Caco-2 (cell line): ENCODE measurements around the gene TF. TPM values are rescaled to one million over a fixed set of nuclear protein-coding genes. Genes with fewer than 3 reads are reported as not detected.
A peak's percentile ranks its signal among the peaks of the same experiment; 100 is the strongest.

Experiments used
- BruUV-seq: library from RNA; stranded (reverse); fragments of 400-500 nt; replicated peaks from 2 replicates; lab custom pipeline; 2021; lab: Mats Ljungman, UMichigan
- CTCF ChIA-PET: fragments of 300-600 bp; sonication (Branson Sonifier 250); formaldehyde crosslinking; loops from one replicate; lab custom pipeline; 2022; ENCODE audit warnings: antibody characterized with exemption; lab: Charles Lee
- POLR2A ChIA-PET: fragments of 300-600 bp; sonication (Branson Sonifier 250); formaldehyde crosslinking; loops from one replicate; lab custom pipeline; 2022; ENCODE audit warnings: antibody characterized with exemption; lab: Charles Lee
- DNase-seq, 2 experiments: peaks; one replicate each; pipeline versions ENCODE4 v3.0.0 to v3.0.0-alpha.2; 2020 to 2022
- H3K27me3 ChIP-seq: replicated peaks from 2 replicates; pipeline ENCODE4 v1.6.0; 2011; ENCODE audit warnings: low read length; ENCODE audit not compliant: control insufficient read depth, insufficient read depth
- H3K36me3 ChIP-seq: 2 replicates; pipeline ENCODE4 v1.5.1; 2011; ENCODE audit warnings: low read length; ENCODE audit not compliant: control insufficient read depth, insufficient read depth
- H3K4me1 ChIP-seq: fragments of 250-450 bp; sonication (Bioruptor Pico); 2 replicates; pipeline ENCODE4 v1.5.1; 2020; ENCODE audit warnings: mild to moderate bottlenecking
- H3K4me3 ChIP-seq: 2 replicates; pipeline ENCODE4 v1.5.1; 2011; ENCODE audit warnings: low read depth, mild to moderate bottlenecking, control low read depth, low read length
- H3K9me3 ChIP-seq: fragments of 250-450 bp; sonication (Bioruptor Pico); 2 replicates; pipeline ENCODE4 v1.5.1; 2020; ENCODE audit warnings: mild to moderate bottlenecking, moderate library complexity
- H3K27ac Mint-ChIP-seq: one replicate; pipeline ENCODE4 v1.8.0; 2022; ENCODE audit warnings: mixed read lengths; ENCODE audit not compliant: unreplicated experiment
- H3K27me3 Mint-ChIP-seq: one replicate; pipeline ENCODE4 v1.8.0; 2022; ENCODE audit warnings: mixed read lengths; ENCODE audit not compliant: insufficient read depth, unreplicated experiment
- H3K36me3 Mint-ChIP-seq: one replicate; pipeline ENCODE4 v1.8.0; 2022; ENCODE audit warnings: mild to moderate bottlenecking, mixed read lengths; ENCODE audit not compliant: insufficient read depth, unreplicated experiment
- H3K4me1 Mint-ChIP-seq: one replicate; pipeline ENCODE4 v1.8.0; 2022; ENCODE audit warnings: low read depth, mixed read lengths; ENCODE audit not compliant: unreplicated experiment
- H3K4me3 Mint-ChIP-seq: one replicate; pipeline ENCODE4 v1.8.0; 2022; ENCODE audit warnings: mild to moderate bottlenecking, moderate library complexity, mixed read lengths; ENCODE audit not compliant: unreplicated experiment
- H3K9me3 Mint-ChIP-seq: one replicate; pipeline ENCODE4 v1.8.0; 2022; ENCODE audit warnings: mixed read lengths; ENCODE audit not compliant: unreplicated experiment
- intact Hi-C: fragments of 100-400 bp; cut with micrococcal nuclease; formaldehyde crosslinking; loops from one replicate; pipeline ENCODE4 v1.10.0; 2022; ENCODE audit not compliant: unreplicated experiment
- total RNA-seq: library from RNA; stranded (reverse); gene quantifications from 2 replicates; pipeline ENCODE4 v1.2.3, GENCODE V29; 2022
- TF ChIP-seq, protein P1 (sequence below), 2 experiments: fragments of 200-600 bp in 1 of 2; IDR thresholded peaks; 1 replicate in 1 of 2; 2 replicates in 1 of 2; pipeline versions ENCODE4 v1.5.1 to v1.8.0; 2011 to 2022; ENCODE audit warnings: antibody characterized with exemption in 1 of 2, control low read depth in 1 of 2, inconsistent platforms in 1 of 2, low read depth in 1 of 2, low read length in 1 of 2, mild to moderate bottlenecking in 1 of 2, moderate library complexity in 1 of 2; ENCODE audit not compliant: insufficient read depth in 1 of 2, severe bottlenecking in 1 of 2, unreplicated experiment in 1 of 2

The TF gene
- total RNA-seq, 1 experiment from 2014 or later, result 23.4 TPM

- TF ChIP-seq, protein P1, sequence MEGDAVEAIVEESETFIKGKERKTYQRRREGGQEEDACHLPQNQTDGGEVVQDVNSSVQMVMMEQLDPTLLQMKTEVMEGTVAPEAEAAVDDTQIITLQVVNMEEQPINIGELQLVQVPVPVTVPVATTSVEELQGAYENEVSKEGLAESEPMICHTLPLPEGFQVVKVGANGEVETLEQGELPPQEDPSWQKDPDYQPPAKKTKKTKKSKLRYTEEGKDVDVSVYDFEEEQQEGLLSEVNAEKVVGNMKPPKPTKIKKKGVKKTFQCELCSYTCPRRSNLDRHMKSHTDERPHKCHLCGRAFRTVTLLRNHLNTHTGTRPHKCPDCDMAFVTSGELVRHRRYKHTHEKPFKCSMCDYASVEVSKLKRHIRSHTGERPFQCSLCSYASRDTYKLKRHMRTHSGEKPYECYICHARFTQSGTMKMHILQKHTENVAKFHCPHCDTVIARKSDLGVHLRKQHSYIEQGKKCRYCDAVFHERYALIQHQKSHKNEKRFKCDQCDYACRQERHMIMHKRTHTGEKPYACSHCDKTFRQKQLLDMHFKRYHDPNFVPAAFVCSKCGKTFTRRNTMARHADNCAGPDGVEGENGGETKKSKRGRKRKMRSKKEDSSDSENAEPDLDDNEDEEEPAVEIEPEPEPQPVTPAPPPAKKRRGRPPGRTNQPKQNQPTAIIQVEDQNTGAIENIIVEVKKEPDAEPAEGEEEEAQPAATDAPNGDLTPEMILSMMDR (IDR thresholded peaks at IDR 0.05; ENCODE audit: insufficient read depth in 1 of 2, low read depth in 1 of 2, low read length in 1 of 2, severe bottlenecking in 1 of 2, unreplicated experiment in 1 of 2), result no peak
- H3K27ac Mint-ChIP-seq, result no peak overlapping the region
- Histone ChIP-seq H3K4me1 (peaks cover 26% of the 10 kb centered on the region; the same call in 1 of the 2 replicates), H3K4me3 (no peak overlapping the region), H3K9me3 (peaks cover 17% of the 10 kb centered on the region), H3K27me3 (no peaks in the 10 kb centered on the region), H3K36me3 (no peaks in the 10 kb centered on the region; the same call in 1 of the 2 replicates)
- H3K36me3 Mint-ChIP-seq, result no peaks in the 10 kb centered on the region
- H3K4me3 Mint-ChIP-seq, result no peak overlapping the region
- no peak for DNase-seq
- peaks cover 24% of the 10 kb centered on the region for H3K9me3 Mint-ChIP-seq
- intact Hi-C loops, result loop anchor here (5.0 kb wide), 1 partner anchor 74 kb away; the partner anchor contains the start of gene SRPRB
- H3K27me3 Mint-ChIP-seq, result no peaks in the 10 kb centered on the region
- CTCF ChIA-PET, result interaction anchor here (0.5 kb wide), 1 partner anchor 81 kb away, joined by 3 read pairs; no protein-coding TSS in a partner anchor
- POLR2A ChIA-PET, result no interaction called here
- no TSS peak for BruUV-seq
- peaks cover 5% of the 10 kb centered on the region for H3K4me1 Mint-ChIP-seq
These were observed 13.0 kb upstream of the TF start for GRCh38 chr3:133733226-133733625.

GRCh38 chr3:133734305-133734704 is 11.9 kb upstream of the TF start:
- Mint-ChIP-seq H3K27ac (no peak overlapping the region), H3K9me3 (peaks cover 19% of the 10 kb centered on the region), H3K4me3 (no peak overlapping the region), H3K27me3 (no peaks in the 10 kb centered on the region), H3K4me1 (peaks cover 5% of the 10 kb centered on the region), H3K36me3 (no peaks in the 10 kb centered on the region)
- H3K4me3 ChIP-seq, result no peak overlapping the region
- intact Hi-C loops, result loop anchor here (5.0 kb wide), 1 partner anchor 73 kb away; the partner anchor contains the start of gene SRPRB
- peaks cover 17% of the 10 kb centered on the region for H3K9me3 ChIP-seq
- TF ChIP-seq, protein P1 (IDR thresholded peaks at IDR 0.05; ENCODE audit: insufficient read depth in 1 of 2, low read depth in 1 of 2, low read length in 1 of 2, severe bottlenecking in 1 of 2, unreplicated experiment in 1 of 2), result no peak
- peaks cover 26% of the 10 kb centered on the region; the same call in 1 of the 2 replicates for H3K4me1 ChIP-seq
- no peaks in the 10 kb centered on the region; the same call in 1 of the 2 replicates for H3K36me3 ChIP-seq
- CTCF ChIA-PET, result no interaction called here
- no peaks in the 10 kb centered on the region for H3K27me3 ChIP-seq
- DNase-seq, result no peak
- BruUV-seq, result no TSS peak
- POLR2A ChIA-PET, result no interaction called here

DNA sequence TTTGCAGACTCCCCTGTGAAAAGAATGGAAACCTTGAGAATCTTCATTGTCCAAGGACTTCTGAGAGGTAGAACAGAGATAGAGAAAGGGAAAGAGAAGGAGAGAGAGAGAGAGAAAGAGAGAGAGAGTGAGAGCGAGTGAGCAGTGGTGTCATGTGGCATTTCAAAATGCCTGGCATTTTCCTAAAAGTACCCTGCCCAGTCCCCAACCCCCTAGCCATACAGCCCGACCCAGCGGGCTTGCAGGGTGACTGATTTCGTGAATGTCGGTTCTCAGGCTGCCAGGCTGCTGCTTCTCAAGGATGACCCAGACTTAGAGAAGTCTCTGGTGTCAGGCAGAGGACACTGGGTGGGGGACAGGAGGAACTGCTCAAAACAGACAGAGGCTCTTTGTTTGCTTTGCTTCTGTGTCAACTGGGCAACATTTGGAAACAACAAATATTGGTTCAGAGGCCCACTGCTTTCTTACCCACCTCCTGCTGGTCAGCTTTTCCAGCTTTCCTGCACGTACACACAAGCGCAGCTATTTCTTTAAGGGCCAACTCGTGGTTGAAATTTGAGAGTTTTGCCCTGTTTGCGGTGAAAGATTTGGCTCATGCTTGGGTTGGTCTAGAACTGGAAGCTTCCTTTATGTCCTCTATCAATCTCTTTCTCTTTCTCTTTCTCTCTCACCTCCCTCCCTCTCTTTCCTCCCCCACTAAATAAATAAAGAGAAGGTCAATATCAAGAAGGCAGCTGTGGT is 3.7 kb upstream of the TF start:
- intact Hi-C loops, result loop anchor here (2.0 kb wide), 2 partner anchors 72 to 80 kb away; no protein-coding TSS in a partner anchor
- peak; percentile 46 to 62 for DNase-seq
- TF ChIP-seq, protein P1 (IDR thresholded peaks at IDR 0.05; ENCODE audit: insufficient read depth in 1 of 2, low read depth in 1 of 2, low read length in 1 of 2, severe bottlenecking in 1 of 2, unreplicated experiment in 1 of 2), result peak in 1 of 2 experiments; percentile 12
- Mint-ChIP-seq H3K9me3 (no peaks in the 10 kb centered on the region), H3K27me3 (no peaks in the 10 kb centered on the region), H3K4me3 (no peak overlapping the region), H3K4me1 (peaks cover 7% of the 10 kb centered on the region), H3K36me3 (no peaks in the 10 kb centered on the region), H3K27ac (no peak overlapping the region)
- Histone ChIP-seq H3K4me3 (no peak overlapping the region), H3K9me3 (no peaks in the 10 kb centered on the region), H3K27me3 (no peaks in the 10 kb centered on the region), H3K36me3 (no peaks in the 10 kb centered on the region), H3K4me1 (peaks cover 16% of the 10 kb centered on the region; the same call in 1 of the 2 replicates)
- BruUV-seq, result no TSS peak
- ChIA-PET CTCF (interaction anchor here (0.6 kb wide), 1 partner anchor 603 kb away, joined by 3 read pairs; no protein-coding TSS in a partner anchor), POLR2A (no interaction called here)
